ENCODE data around the gene RPS16.
A peak's percentile ranks its signal among the peaks of the same experiment; 100 is the strongest.

- no peak for TF ChIP-seq CTCF (IDR thresholded peaks at IDR 0.05)
- TF ChIP-seq POLR2A (IDR thresholded peaks at IDR 0.05; ENCODE audit: low read depth): no peak
- TF ChIP-seq POLR2AphosphoS5 (IDR thresholded peaks at IDR 0.05): peak in 1 of 2 donors; percentile 76
- TF ChIP-seq EP300 (IDR thresholded peaks at IDR 0.05): peak; percentile 23
Measured at GRCh38 chr19:39410017-39410830, 25.5 kb downstream of the RPS16 start.

Data from esophagus muscularis mucosa (tissue), 4 donors.